MM.1S (cell line): Measurements from ENCODE around the gene VCP.

ENCODE experiments used
- EZH2 ChIP-seq: fragments of 300-600 bp; sonication (generic); optimal IDR thresholded peaks from 2 replicates; pipeline ENCODE3; 2017; ENCODE audit warnings: low read depth, mild to moderate bottlenecking, antibody characterized with exemption, low read length, mixed read lengths
- TF ChIP-seq, protein P1 (sequence below): fragments of 300-600 bp; sonication (generic); IDR thresholded peaks from 2 replicates; pipeline ENCODE4 v1.5.1; 2016; ENCODE audit warnings: antibody characterized with exemption, low read length, mixed read lengths

DNA sequence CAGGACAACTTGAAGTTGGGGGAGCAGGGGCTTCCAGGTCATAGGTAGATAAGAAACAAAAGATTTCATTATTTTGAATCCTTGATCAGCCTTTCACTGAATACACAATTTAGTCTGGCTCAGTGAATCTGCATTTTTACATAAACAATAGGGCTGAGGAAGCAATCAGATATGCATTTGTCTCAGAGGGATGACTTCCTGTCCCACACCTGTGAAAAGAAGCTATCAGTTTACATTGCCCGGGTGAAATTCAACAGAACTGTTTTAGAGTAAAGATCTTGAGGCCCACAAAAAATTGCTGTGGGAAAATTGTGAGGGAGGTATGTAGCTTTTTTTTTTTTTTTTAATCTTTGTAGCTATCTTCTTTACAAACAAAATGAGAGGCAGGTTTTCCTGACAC lies 44.6 kb downstream of the VCP start:
- no peak for TF ChIP-seq EZH2
- TF ChIP-seq, protein P1, sequence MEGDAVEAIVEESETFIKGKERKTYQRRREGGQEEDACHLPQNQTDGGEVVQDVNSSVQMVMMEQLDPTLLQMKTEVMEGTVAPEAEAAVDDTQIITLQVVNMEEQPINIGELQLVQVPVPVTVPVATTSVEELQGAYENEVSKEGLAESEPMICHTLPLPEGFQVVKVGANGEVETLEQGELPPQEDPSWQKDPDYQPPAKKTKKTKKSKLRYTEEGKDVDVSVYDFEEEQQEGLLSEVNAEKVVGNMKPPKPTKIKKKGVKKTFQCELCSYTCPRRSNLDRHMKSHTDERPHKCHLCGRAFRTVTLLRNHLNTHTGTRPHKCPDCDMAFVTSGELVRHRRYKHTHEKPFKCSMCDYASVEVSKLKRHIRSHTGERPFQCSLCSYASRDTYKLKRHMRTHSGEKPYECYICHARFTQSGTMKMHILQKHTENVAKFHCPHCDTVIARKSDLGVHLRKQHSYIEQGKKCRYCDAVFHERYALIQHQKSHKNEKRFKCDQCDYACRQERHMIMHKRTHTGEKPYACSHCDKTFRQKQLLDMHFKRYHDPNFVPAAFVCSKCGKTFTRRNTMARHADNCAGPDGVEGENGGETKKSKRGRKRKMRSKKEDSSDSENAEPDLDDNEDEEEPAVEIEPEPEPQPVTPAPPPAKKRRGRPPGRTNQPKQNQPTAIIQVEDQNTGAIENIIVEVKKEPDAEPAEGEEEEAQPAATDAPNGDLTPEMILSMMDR: no peak
